NCI-H2081 treated with DMSO at 0.1 percent for 48 hours (cell line): ENCODE measurements around the gene IL18R1.

Experiments used
- DNase-seq: peaks from one replicate; lab custom pipeline; 2025; lab: John Stamatoyannopoulos, UW

IL18R1 gene

GRCh38 chr2:102345329-102345920 lies 10.2 kb upstream of the IL18R1 start:
- no peak for DNase-seq

GRCh38 chr2:102346381-102347130 lies 9.0 kb upstream of the IL18R1 start:
- no peak for DNase-seq

DNA sequence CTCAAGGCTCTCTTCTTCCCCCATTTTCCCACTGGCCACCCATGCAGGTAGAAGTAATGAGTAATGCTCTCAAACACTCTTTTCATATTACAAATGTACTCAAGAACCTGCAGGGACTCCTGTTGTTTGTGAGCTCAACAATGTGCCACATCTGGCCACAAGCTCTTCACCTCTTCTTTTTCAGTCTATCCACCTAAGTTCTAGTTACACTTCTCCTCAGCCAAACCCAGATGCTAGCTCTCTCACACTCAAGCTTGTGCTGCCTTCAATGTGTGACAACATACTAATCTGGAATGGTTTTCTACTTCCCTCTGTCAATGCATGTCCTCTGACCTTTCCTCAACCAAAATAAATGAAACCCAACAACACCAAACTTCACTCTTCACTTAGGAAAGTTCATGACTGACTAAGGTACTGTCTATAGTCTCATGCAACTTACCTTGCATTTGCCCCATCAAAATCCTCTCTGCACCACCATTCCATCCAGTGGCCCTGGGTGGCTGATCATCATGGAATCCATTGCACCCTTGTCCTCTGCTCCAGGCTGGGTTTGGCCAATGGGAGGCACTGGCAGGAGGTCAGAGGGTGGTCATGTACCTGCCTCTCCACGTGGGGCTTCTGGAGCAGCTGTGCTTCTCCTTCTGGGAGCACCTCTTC lies 5.3 kb upstream of the IL18R1 start:
- DNase-seq, result no peak

DNA sequence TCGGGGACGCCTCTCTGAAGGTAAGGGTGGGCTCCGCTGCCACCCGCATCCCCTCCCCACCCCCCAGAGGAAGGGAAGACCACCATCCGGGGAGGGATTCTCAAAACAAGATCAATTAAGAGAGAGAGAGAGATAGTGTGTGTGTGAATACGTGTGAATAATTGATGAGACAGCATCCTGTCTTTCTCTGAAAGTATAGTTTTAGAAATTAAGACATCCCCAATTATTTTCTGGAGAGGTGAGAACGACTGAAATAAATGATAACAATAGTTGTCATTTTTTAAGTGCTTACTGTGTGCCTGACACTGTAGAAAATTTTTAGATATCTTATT lies 751 bp downstream of the IL18R1 start:
- DNase-seq, result no peak

DNA sequence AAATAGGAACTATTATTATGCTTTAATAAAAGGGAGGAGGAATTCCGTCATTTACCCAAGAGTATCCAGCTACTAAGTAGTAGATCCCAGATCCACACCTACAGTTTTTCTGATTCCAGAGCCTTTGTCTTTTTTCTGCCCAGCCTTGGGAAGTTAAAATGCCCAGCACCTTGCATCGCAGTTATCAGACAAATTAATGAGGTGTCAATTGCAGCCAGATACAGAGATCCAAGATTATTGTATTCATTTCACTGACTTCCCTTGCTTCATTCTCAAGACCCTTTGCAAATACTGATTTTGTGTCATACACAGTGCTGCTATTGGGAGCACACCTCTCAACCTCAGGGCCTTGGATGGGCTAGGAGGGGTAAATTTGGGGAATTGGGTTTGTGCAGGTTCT lies 1.1 kb downstream of the IL18R1 start:
- DNase-seq, result no peak

- DNase-seq, result no peak
These were observed 2.3 kb downstream of the IL18R1 start for GRCh38 chr2:102357937-102358336.

DNA sequence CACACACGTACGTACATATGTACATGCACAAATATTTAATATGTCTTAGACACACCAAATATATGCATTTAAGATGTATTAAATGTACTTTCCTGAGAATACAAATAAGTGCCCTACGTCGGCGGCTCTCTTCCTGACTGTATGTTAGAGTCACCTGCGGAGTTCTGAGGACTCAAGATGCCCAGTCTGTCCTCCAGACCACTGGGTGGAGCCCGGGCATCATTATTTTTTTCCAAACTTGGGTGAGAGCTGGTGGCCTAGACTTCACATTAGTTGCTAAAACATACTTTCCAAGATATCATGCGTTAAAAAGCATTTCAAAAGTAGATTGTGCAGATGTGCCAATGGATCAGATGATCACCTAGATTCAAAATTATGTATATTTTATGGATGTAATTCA lies 2.9 kb downstream of the IL18R1 start:
- DNase-seq, result no peak

DNA sequence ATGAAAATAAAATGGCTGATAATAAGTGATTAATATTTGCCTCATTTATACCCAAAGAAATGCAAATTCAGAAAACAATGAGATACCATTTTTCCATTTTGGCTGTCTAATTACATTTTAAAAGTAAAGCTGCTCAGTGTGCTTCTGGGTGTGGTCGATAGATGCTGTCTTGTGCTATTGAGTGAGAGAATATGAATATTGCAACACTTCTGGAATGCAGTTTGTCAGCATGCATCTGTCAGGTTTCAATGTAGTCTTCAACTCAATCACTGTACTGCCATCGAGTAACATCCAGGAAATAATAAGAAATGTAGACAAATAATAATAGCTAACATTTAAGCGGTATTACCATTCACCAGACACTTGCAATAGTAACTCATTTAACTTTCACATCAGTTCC lies 3.9 kb downstream of the IL18R1 start:
- no peak for DNase-seq

DNA sequence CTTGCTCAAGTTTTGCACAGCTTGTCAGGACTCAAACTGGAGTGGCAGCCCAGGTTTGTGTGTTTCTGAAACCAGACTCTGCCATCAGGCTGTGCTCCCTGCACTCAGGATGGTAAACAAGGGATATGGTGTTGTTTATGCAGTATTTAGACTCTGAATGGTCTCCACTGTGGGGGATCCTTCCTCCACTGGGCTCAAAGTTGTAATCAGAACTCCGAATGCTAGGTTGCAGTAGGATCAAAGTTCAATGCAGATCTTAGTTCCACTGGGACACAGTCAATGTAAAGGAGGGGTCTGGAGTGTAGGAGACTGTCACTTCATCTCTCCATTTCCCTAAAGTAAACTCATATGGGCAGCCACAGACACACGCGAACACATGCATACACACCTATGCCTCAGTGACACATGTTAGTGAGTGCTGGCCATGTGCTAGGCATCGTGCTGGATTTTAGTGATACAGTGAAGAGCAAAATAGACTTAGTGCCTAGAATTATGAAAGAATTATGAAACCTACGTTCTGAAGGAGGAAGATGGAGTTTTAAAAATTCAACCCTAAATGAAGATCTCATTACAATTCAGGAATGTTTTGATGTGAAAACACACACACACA lies 6.1 kb downstream of the IL18R1 start:
- no peak for DNase-seq

GRCh38 chr2:102365763-102366162 lies 10.2 kb downstream of the IL18R1 start:
- no peak for DNase-seq

DNA sequence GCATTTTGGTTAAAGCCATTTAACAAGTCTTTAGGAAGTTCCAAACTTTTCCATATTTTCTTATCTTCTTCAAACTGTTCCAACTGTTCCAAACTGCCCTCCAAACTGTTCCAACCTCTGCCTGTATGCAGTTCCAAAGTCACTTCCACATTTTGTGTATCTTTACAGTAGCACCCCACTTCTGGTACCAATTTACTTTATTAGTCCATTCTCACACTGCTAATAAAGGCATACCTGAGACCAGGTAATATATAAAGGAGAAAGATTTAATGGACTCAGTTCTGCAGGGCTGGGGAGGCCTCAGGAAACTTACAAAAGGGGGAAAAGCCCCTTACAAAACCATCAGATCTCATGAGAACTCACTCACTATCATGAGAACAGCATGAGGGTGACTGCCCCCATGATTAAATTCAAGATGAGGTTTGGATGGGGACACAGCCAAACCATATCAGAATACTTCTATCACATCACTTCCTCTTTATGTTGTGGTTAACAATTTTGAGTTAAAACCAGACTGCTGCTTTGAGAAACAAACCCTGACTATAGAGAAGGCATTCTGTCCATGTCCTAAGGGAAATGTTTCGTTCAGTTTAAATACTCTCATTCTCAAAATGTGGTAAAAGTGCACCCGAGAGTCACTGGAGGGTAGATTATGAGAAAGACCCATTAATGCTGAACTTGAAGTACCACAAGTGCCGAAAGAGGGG lies 11.0 kb downstream of the IL18R1 start:
- DNase-seq, result no peak

DNA sequence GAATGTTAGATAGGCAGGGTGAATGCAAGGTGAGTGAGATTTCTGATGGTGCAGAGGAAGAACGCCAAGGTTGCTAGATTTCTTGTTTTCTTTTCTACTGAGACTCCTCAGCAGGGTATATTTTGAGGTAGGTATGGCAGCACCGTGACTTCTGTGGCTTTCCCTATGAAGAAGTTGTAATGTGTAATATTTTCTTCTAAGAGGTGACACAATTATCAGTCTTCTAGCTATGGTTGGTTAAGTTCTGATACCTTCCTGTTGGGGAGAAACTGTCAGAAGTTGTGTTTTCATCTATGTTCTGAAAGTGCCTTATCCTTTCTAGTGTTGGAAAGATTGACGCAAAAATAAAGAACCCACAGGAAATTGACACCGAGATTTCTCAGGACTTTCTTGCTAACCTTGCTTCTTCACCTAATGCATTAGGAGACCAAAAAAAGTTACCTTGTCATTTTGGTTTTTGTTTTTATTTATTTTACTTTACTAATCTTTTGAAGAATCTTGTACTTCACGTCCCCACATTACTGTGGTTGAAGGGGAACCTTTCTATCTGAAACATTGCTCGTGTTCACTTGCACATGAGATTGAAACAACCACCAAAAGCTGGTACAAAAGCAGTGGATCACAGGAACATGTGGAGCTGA lies 11.9 kb downstream of the IL18R1 start:
- no peak for DNase-seq

GRCh38 chr2:102368461-102369109 lies 13.0 kb downstream of the IL18R1 start:
- DNase-seq, result no peak

GRCh38 chr2:102369866-102370265 lies 14.3 kb downstream of the IL18R1 start:
- no peak for DNase-seq

- DNase-seq, result no peak
These were observed 20.5 kb downstream of the IL18R1 start for GRCh38 chr2:102376052-102376591.

GRCh38 chr2:102383722-102384121 lies 28.1 kb downstream of the IL18R1 start:
- no peak for DNase-seq

- DNase-seq, result no peak
These were observed 29.9 kb downstream of the IL18R1 start for GRCh38 chr2:102385522-102385921.

- DNase-seq, result no peak
These were observed 30.4 kb downstream of the IL18R1 start for GRCh38 chr2:102386004-102386403.

GRCh38 chr2:102386867-102387541 lies 31.4 kb downstream of the IL18R1 start:
- no peak for DNase-seq

- DNase-seq, result no peak
These were observed 32.4 kb downstream of the IL18R1 start for GRCh38 chr2:102387763-102388546.
